Measurements from ENCODE around the gene TRIOBP.
"Not testable (repeated sequence)": the region's sequence is repeated elsewhere in the genome, so short reads cannot be mapped to it uniquely, and the experiment has no call there.

The TRIOBP gene

GRCh38 chr22:37690407-37690806 is 6.4 kb upstream of the TRIOBP start:
- DNase-seq (ENCODE audit: low read depth in 2 of 2), result no peak

DNA sequence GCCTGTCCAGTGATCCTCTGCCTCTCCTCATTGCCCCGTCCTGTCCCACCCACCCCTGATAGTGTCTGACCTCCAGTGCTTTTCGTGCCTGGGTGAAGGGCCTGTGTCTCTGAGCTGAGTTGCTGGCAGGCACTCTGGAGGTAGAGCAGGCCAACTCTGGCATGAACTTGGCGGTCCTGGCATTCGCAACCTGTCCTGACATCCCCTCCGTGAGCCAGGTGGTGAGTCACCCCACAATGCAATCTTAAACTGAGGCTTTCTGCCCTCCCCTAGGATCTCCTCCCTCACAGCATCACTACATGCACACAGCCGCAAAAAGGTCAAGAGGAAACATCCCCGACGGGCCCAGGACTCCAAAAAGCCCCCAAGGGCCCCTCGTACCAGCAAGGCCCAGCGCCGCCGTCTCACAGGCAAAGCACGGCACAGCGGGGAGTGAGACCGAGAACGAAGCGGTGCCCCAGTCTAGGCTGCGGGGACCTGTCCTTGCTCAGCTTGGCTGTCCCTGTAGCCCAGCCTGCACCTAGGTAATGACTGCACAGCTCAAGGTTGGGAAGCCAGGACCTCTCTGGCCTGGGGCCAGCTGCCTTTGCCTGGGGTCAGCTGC is 5.8 kb upstream of the TRIOBP start:
- DNase-seq (ENCODE audit: low read depth in 2 of 2), result no peak

- no peak for DNase-seq (ENCODE audit: low read depth in 2 of 2)
Observed at GRCh38 chr22:37692627-37693285, 4.1 kb upstream of the TRIOBP start.

DNA sequence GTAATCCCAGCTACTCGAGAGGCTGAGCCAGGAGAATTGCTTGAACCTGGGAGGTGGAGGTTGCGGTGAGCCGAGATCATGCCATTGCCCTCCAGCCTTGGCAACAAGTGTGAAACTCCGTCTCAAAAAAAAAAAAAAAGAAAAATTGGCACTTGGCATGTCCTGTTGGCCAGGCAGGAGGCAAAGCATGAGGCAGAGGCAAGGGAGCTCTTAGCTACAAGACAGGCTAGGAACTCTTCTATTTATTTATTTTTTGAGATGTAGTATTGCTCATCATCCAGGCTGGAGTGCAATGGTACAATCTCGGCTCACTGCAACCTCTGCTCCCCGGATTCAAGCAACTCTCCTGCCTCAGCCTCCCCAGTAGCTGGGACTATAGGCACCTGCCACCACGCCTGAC is 2.7 kb upstream of the TRIOBP start:
- not testable (repeated sequence) for DNase-seq (ENCODE audit: low read depth in 2 of 2)

GRCh38 chr22:37696260-37696656 is 590 bp upstream of the TRIOBP start:
- DNase-seq (ENCODE audit: low read depth in 2 of 2), result not testable (repeated sequence)

- no peak for DNase-seq (ENCODE audit: low read depth in 2 of 2)
Observed at GRCh38 chr22:37697538-37697835, 639 bp downstream of the TRIOBP start.

GRCh38 chr22:37701141-37701786 is 4.4 kb downstream of the TRIOBP start:
- DNase-seq (ENCODE audit: low read depth in 2 of 2), result no peak

GRCh38 chr22:37703906-37704305 is 7.1 kb downstream of the TRIOBP start:
- DNase-seq (ENCODE audit: low read depth in 2 of 2), result no peak

- DNase-seq (ENCODE audit: low read depth in 2 of 2), result no peak
Observed at GRCh38 chr22:37704645-37705044, 7.8 kb downstream of the TRIOBP start.

DNA sequence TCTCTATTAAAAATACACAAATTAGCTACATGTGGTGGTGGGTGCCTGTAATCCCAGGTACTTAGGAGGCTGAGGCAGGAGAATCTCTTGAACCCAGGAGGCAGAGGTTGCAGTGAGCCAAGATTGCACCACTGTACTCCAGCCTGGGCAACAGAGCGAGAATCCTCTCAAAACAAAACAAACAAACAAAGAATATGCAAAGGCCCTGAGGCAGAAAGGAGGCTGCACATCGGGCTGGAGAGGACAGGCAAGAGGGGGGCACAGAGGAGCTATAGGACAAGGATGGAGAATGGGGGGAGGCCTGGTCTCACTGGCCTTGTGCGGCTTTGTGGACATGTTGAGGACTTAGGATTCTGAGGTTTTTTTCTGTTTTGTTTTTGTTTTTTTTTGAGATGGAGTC is 8.4 kb downstream of the TRIOBP start:
- no peak for DNase-seq (ENCODE audit: low read depth in 2 of 2)

- DNase-seq (ENCODE audit: low read depth in 2 of 2), result no peak
Observed at GRCh38 chr22:37708580-37709444, 12.0 kb downstream of the TRIOBP start.

DNA sequence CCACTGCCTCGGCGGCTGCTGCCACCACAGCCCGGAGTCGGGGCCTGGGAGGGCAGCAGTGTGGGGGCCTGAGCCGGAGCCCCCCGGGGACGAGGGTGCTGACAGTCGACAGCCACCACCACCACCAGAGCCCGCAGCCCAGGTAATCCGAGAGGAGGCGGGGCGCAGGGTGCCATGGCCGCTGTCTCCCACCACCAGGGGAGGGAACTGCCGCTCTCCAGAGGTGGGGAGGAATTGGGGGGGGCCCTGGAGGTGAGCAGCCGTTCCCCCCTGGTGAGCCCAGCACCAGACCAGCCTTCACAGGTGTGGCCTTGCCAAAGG is 12.6 kb downstream of the TRIOBP start:
- DNase-seq (ENCODE audit: low read depth in 2 of 2), result no peak

GRCh38 chr22:37710675-37711074 is 13.8 kb downstream of the TRIOBP start:
- no peak for DNase-seq (ENCODE audit: low read depth in 2 of 2)

GRCh38 chr22:37711490-37711889 is 14.6 kb downstream of the TRIOBP start:
- DNase-seq (ENCODE audit: low read depth in 2 of 2), result no peak

GRCh38 chr22:37713761-37714160 is 16.9 kb downstream of the TRIOBP start:
- DNase-seq (ENCODE audit: low read depth in 2 of 2), result no peak

- no peak for DNase-seq (ENCODE audit: low read depth in 2 of 2)
Observed at GRCh38 chr22:37714634-37715033, 17.8 kb downstream of the TRIOBP start.

DNA sequence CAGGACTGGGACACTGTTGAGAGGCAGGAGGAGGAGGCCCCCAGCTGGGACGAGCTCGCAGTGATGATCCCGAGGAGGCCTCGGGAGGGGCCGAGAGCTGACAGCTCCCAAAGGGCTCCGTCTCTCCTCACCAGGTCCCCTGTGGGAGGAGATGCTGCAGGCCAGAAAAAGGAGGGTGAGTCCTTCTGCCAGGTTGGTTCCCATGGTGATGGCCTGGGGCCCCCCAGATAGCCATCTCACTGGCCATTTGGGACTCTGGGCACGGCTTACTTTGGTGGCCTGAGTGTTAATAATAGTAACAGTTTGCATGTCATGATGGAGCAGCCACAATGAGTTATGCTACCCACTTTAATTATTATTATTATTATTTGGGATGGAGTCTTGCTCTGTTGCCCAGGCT is 18.9 kb downstream of the TRIOBP start:
- no peak for DNase-seq (ENCODE audit: low read depth in 2 of 2)

- no peak for DNase-seq (ENCODE audit: low read depth in 2 of 2)
Observed at GRCh38 chr22:37716708-37717107, 19.9 kb downstream of the TRIOBP start.

DNA sequence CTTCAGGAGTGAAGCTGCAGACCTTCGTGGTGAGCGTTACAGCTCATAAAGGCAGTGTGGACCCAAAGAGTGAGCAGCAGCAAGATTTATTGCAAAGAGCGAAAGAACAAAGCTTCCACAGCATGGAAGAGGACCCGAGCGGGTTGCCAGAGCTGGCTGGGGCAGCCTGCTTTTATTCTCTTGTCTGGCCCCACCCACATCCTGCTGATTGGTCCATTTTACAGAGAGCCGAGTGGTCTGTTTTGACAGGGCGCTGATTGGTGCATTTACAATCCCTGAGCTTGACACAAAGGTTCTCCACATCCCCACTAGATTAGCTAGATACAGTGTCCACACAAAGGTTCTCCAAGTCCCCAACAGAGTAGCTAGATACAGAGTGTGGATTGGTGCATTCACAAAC is 20.4 kb downstream of the TRIOBP start:
- not testable (repeated sequence) for DNase-seq (ENCODE audit: low read depth in 2 of 2)

DNA sequence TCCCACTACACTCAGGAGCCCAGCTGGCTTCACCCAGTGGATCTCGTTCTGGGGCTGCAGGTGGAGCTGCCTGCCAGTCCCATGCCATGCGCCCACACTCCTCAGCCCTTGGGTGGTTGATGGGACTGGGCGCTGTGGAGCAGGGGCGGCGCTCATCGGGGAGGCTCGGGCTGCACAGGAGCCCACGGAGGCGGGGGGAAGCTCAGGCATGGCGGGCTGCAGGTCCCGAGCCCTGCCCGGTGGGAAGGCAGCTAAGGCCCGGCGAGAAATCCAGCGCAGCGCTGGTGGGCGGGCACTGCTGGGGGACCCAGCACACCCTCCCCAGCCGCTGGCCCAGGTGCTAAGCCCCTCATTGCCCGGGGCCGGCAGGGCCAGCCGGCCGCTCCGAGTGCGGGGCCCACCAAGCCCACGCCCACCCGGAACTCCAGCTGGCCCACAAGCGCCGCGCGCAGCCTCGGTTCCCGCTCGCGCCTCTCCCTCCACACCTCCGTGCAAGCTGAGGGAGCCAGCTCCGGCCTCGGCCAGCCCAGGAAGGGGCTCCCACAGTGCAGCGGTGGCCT is 21.0 kb downstream of the TRIOBP start:
- DNase-seq (ENCODE audit: low read depth in 2 of 2), result not testable (repeated sequence)

- DNase-seq (ENCODE audit: low read depth in 2 of 2), result no peak
Observed at GRCh38 chr22:37725551-37726240, 28.8 kb downstream of the TRIOBP start.
